A549 (cell line): ENCODE measurements around the gene ATOSA.

Experiments used
- HDAC2 ChIP-seq: fragments of 200-600 bp; sonication (generic); IDR thresholded peaks from 2 replicates; pipeline ENCODE4 v1.6.1; 2016
- JUN ChIP-seq, 2 experiments: fragments of >200 bp; sonication (Bioruptor Twin); formaldehyde crosslinking; IDR thresholded peaks; 2 replicates in 1 of 2; 3 replicates in 1 of 2; pipeline ENCODE4 v1.6.1; 2016 to 2017
- PHF8 ChIP-seq: fragments of 200-600 bp; sonication (generic); IDR thresholded peaks from 2 replicates; pipeline ENCODE4 v1.6.1; 2016; ENCODE audit warnings: low read depth, mild to moderate bottlenecking, antibody characterized with exemption, moderate library complexity, borderline replicate concordance
- POLR2A ChIP-seq: IDR thresholded peaks from 2 replicates; pipeline ENCODE4 v1.6.1; 2012; ENCODE audit warnings: mild to moderate bottlenecking, low read length
- RFX5 ChIP-seq: fragments of 450-650 bp; IDR thresholded peaks from 2 replicates; pipeline ENCODE4 v1.7.1; 2014; ENCODE audit warnings: antibody characterized with exemption, mild to moderate bottlenecking, moderate library complexity
- ZFP36 ChIP-seq: fragments of 450-650 bp; IDR thresholded peaks from 2 replicates; pipeline ENCODE4 v1.6.1; 2014; ENCODE audit warnings: borderline replicate concordance; ENCODE audit not compliant: partially characterized antibody
- TF ChIP-seq, protein P1 (sequence below): fragments of >200 bp; sonication (Bioruptor Twin); formaldehyde crosslinking; IDR thresholded peaks from 3 replicates; pipeline ENCODE4 v1.5.1; 2016

DNA sequence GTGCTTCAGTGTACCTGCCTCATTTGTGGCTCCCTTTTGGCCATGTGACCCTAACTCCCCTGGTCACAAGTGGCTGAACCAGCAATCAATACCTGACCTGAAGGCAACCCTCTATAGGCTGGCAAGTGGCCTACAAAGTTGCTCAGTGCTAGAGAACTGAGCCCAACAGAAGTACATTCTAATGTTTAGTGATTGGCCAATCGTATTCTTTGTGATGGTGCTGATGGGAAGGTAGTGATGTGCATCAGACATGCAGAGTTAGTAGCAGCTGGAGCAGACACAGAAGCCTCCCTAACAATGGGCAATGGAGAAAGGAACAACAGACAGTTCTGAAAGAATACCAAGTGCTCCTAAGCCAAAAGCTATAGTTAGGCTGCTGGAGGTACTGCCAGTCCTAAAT lies 10.4 kb upstream of the ATOSA start:
- TF ChIP-seq JUN (IDR thresholded peaks at IDR 0.05) (no peak), POLR2A (no peak), PHF8 (no peak), HDAC2 (no peak), RFX5 (no peak), ZFP36 (no peak)
- TF ChIP-seq, protein P1, sequence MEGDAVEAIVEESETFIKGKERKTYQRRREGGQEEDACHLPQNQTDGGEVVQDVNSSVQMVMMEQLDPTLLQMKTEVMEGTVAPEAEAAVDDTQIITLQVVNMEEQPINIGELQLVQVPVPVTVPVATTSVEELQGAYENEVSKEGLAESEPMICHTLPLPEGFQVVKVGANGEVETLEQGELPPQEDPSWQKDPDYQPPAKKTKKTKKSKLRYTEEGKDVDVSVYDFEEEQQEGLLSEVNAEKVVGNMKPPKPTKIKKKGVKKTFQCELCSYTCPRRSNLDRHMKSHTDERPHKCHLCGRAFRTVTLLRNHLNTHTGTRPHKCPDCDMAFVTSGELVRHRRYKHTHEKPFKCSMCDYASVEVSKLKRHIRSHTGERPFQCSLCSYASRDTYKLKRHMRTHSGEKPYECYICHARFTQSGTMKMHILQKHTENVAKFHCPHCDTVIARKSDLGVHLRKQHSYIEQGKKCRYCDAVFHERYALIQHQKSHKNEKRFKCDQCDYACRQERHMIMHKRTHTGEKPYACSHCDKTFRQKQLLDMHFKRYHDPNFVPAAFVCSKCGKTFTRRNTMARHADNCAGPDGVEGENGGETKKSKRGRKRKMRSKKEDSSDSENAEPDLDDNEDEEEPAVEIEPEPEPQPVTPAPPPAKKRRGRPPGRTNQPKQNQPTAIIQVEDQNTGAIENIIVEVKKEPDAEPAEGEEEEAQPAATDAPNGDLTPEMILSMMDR, result no peak
